ENCODE data around the gene PDCL2. TPM values are rescaled to one million over a fixed set of nuclear protein-coding genes. Genes with fewer than 3 reads are reported as not detected.

Gene PDCL2
- total and polyA plus RNA-seq, 10 of the 15 experiments (the other 5 are each of a cell fraction or from before 2014, with no cell fraction given) = not detected

DNA sequence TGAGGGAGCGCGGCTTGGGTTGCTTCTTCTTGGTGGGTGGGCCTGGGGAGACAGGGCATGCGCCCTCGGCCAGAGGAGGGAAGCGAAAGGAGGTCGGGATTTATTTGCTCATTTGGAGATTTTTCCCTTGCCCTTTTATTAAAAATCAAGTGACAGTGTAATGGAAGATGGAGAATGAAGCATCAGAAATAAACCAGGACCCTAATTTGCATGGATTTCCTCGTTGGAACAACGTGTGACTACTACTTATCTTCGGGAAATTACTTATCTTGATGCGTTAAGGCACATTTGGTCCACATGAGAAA, 44.6 kb downstream of the PDCL2 start:
- BruUV-seq (replicated peaks) = no TSS peak
- CTCF ChIA-PET = no interaction called here
- peak overlapping the region; percentile 87 for H3K9ac ChIP-seq (ENCODE audit: control insufficient read depth, insufficient read depth, low read length)
- ATAC-seq = no peak
- H3K27me3 ChIP-seq (replicated peaks in 1 of 2; ENCODE audit: control insufficient read depth in 2 of 2, insufficient read depth in 2 of 2, low read length in 1 of 2) = no peaks in the 10 kb centered on the region
- POLR2A ChIA-PET = no interaction called here
- WGBS (ENCODE audit: insufficient coverage, insufficient replicate concordance, low lambda C conversion rate, missing lambda C conversion rate) = 11% methylated on average over 10 of the region's 10 CpGs
- RAD21 ChIA-PET (ENCODE audit: unreplicated experiment) = interaction anchor here (3.2 kb wide), 1 partner anchor 138 kb away, joined by 22 read pairs; no protein-coding TSS in a partner anchor
- 0 out of 4 replicates have a peak, but pooled peaks of 1 of the 2 experiments have one; percentile 9 for TF ChIP-seq IKZF2 (IDR thresholded peaks at IDR 0.05)
- no peak for TF ChIP-seq FOS (IDR thresholded peaks at IDR 0.05; ENCODE audit: borderline replicate concordance, extremely low read depth, insufficient read length)
- peak; percentile 18; the same call in 1 of the 2 replicates for TF ChIP-seq EED (IDR thresholded peaks at IDR 0.05; ENCODE audit: low read depth)
- no peak for FAIRE-seq
- H4K20me1 ChIP-seq (ENCODE audit: control insufficient read depth, insufficient read depth) = no peaks in the 10 kb centered on the region
- peaks cover 31% of the 10 kb centered on the region for H3K79me2 ChIP-seq (ENCODE audit: control insufficient read depth, insufficient read depth, low read length)
- SMC1A ChIA-PET (ENCODE audit: uncharacterized antibody, unreplicated experiment) = no interaction called here
- no peaks in the 10 kb centered on the region for H3K4me1 ChIP-seq (ENCODE audit: control insufficient read depth, insufficient read depth, low read length)
- no peaks in the 10 kb centered on the region for H3K36me3 ChIP-seq (ENCODE audit: control insufficient read depth in 2 of 2, insufficient read depth in 2 of 2, low read length in 1 of 2)
- H2AFZ ChIP-seq (ENCODE audit: control insufficient read depth, low read depth, low read length) = peak overlapping the region; percentile 80
- in situ Hi-C loops (cut with MboI) (loop anchor here (5.0 kb wide), 1 partner anchor 150 kb away; the partner anchor contains the start of gene TMEM165), intact Hi-C loops (cut with micrococcal nuclease; ENCODE audit: unreplicated experiment) (loop anchor here (2.0 to 10.0 kb wide), 3 partner anchors 100 to 887 kb away; partner anchors contain the start of genes PAICS and PPAT)
- H3K4me2 ChIP-seq (ENCODE audit: control insufficient read depth, insufficient read depth) = peak overlapping the region; percentile 80
- DNase-seq (ENCODE audit: low read depth, low spot score) = no peak
- peak overlapping the region; percentile 80 for H3K4me3 ChIP-seq
- no peaks in the 10 kb centered on the region for H3K9me3 ChIP-seq (replicated peaks; ENCODE audit: control insufficient read depth, insufficient read depth, low read length)
- peak overlapping the region; percentile 88 for H3K27ac ChIP-seq (ENCODE audit: control insufficient read depth, insufficient read depth)

DNA sequence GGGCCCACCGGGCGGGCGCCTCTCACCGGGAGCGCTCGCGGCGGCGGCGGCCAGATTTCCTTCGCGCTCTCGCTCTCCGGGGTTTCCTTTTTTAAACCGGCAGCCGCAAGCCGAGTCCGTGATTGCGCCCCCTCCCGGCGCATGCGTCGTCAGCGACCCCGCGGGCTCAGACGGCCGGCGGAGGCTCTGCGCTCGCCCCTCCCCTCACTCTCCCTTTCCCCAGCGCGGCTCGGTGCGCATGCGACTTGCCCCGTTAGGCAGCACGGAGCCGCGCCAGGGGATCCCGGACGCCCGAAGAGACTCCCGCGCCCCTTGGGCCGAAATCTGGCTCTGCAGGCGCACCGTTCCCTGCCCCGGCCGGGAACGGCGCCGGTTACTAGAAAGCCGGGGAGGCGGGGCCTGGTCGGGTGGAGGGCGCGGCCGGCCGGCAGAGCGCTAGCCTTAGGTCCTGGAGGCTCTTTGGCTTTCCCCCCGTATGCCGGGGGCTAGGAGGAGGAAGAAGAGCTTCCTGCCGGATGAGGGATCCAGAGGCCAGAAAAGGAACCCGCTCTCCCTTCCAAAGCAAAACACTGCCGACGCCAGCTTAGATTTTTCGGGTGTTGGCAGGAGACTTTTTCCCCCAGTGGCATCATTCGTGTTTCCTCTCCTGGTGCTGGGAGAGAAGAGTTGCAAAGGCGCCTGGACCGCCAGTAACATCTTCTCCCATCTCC, 45.1 kb downstream of the PDCL2 start, which contains the start of gene CLOCK:
TSS of gene CLOCK (minus strand) at position 154 of the 710 bp plus-strand sequence. CDS start 64,124 bp downstream, outside the sequence.
- no peak for DNase-seq (ENCODE audit: low read depth, low spot score)
- ChIA-PET POLR2A (interaction anchor here (0.6 to 2.5 kb wide), 5 partner anchors 12 to 1432 kb away, joined by 3 to 10 read pairs (median 5); partner anchors contain the start of gene POLR2B), RAD21 (ENCODE audit: unreplicated experiment) (interaction anchor here (0.6 to 3.2 kb wide), 4 partner anchors 93 to 137 kb away, joined by 3 to 22 read pairs (median 4); no protein-coding TSS in a partner anchor), CTCF (interaction anchor here (0.7 to 2.6 kb wide), 2 partner anchors 138 to 148 kb away, joined by 3 to 10 read pairs; no protein-coding TSS in a partner anchor), SMC1A (ENCODE audit: uncharacterized antibody, unreplicated experiment) (interaction anchor here (1.6 kb wide), 1 partner anchor 18 kb away, joined by 4 read pairs; no protein-coding TSS in a partner anchor)
- H3K4me3 ChIP-seq = peak within 1 kb of the TSS; percentile 80
- in situ Hi-C loops (cut with MboI) (loop anchor here (5.0 kb wide), 1 partner anchor 150 kb away; the partner anchor contains the start of gene TMEM165), intact Hi-C loops (cut with micrococcal nuclease; ENCODE audit: unreplicated experiment) (loop anchor here (1.0 to 10.0 kb wide), 4 partner anchors 100 to 888 kb away; partner anchors contain the start of genes PAICS and PPAT)
- no peaks in the 10 kb centered on the region for H3K9me3 ChIP-seq (replicated peaks; ENCODE audit: control insufficient read depth, insufficient read depth, low read length)
- peak; percentile 66 for FAIRE-seq
- H4K20me1 ChIP-seq (ENCODE audit: control insufficient read depth, insufficient read depth) = no peaks in the 10 kb centered on the region
- no TSS peak for BruUV-seq (replicated peaks)
- peak within 1 kb of the TSS; percentile 87 for H3K9ac ChIP-seq (ENCODE audit: control insufficient read depth, insufficient read depth, low read length)
- no peaks in the 10 kb centered on the region for H3K27me3 ChIP-seq (replicated peaks in 1 of 2; ENCODE audit: control insufficient read depth in 2 of 2, insufficient read depth in 2 of 2, low read length in 1 of 2)
- H3K36me3 ChIP-seq (ENCODE audit: control insufficient read depth in 2 of 2, insufficient read depth in 2 of 2, low read length in 1 of 2) = no peaks in the 10 kb centered on the region
- peak within 1 kb of the TSS; percentile 88 for H3K27ac ChIP-seq (ENCODE audit: control insufficient read depth, insufficient read depth)
- 1% methylated on average over 41 of the region's 71 CpGs for WGBS (ENCODE audit: insufficient coverage, insufficient replicate concordance, low lambda C conversion rate, missing lambda C conversion rate)
- H3K4me1 ChIP-seq (ENCODE audit: control insufficient read depth, insufficient read depth, low read length) = no peaks in the 10 kb centered on the region
- H3K79me2 ChIP-seq (ENCODE audit: control insufficient read depth, insufficient read depth, low read length) = peaks cover 31% of the 10 kb centered on the region
- H3K4me2 ChIP-seq (ENCODE audit: control insufficient read depth, insufficient read depth) = peak within 1 kb of the TSS; percentile 85
- H2AFZ ChIP-seq (ENCODE audit: control insufficient read depth, low read depth, low read length) = peak within 1 kb of the TSS; percentile 80
- peak; percentile 84 for ATAC-seq
- TF ChIP-seq NRF1 (conservative IDR thresholded peaks at IDR 0.05; ENCODE audit: low read depth, low read length) = peak; percentile 48
- peak; percentile 55; the same call in 1 of the 2 replicates for TF ChIP-seq GATAD2B (conservative IDR thresholded peaks at IDR 0.05; ENCODE audit: low read depth)
- 0 out of 2 replicates have a peak, but pooled peaks have one; percentile 20 for TF ChIP-seq MEF2A (IDR thresholded peaks at IDR 0.05; ENCODE audit: insufficient read depth, low read depth, low read length)
- no peak for TF ChIP-seq CBFB (IDR thresholded peaks at IDR 0.05; ENCODE audit: low read depth)
- peak; percentile 44 for TF ChIP-seq MXI1 (IDR thresholded peaks at IDR 0.05; ENCODE audit: low read depth, low read length)
- TF ChIP-seq TCF12 (IDR thresholded peaks at IDR 0.05; ENCODE audit: low read depth, low read length) = no peak
- TF ChIP-seq ZNF384 (IDR thresholded peaks at IDR 0.05; ENCODE audit: borderline replicate concordance, low read depth, low read length) = no peak
- TF ChIP-seq NR2F1 (conservative IDR thresholded peaks at IDR 0.05) = peak; percentile 33; the same call in 1 of the 2 replicates
- TF ChIP-seq, protein P1, sequence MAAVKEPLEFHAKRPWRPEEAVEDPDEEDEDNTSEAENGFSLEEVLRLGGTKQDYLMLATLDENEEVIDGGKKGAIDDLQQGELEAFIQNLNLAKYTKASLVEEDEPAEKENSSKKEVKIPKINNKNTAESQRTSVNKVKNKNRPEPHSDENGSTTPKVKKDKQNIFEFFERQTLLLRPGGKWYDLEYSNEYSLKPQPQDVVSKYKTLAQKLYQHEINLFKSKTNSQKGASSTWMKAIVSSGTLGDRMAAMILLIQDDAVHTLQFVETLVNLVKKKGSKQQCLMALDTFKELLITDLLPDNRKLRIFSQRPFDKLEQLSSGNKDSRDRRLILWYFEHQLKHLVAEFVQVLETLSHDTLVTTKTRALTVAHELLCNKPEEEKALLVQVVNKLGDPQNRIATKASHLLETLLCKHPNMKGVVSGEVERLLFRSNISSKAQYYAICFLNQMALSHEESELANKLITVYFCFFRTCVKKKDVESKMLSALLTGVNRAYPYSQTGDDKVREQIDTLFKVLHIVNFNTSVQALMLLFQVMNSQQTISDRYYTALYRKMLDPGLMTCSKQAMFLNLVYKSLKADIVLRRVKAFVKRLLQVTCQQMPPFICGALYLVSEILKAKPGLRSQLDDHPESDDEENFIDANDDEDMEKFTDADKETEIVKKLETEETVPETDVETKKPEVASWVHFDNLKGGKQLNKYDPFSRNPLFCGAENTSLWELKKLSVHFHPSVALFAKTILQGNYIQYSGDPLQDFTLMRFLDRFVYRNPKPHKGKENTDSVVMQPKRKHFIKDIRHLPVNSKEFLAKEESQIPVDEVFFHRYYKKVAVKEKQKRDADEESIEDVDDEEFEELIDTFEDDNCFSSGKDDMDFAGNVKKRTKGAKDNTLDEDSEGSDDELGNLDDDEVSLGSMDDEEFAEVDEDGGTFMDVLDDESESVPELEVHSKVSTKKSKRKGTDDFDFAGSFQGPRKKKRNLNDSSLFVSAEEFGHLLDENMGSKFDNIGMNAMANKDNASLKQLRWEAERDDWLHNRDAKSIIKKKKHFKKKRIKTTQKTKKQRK (IDR thresholded peaks at IDR 0.05; ENCODE audit: low read depth, low read length) = no peak
- TF ChIP-seq IRF4 (IDR thresholded peaks at IDR 0.05; ENCODE audit: low read depth, low read length) = no peak
- no peak for TF ChIP-seq ZSCAN29 (IDR thresholded peaks at IDR 0.05)
